Progenitor cell of endocrine pancreas (in vitro differentiated cells): ENCODE data around the gene GNGT2. TPM values are rescaled to one million over a fixed set of nuclear protein-coding genes. Genes with fewer than 3 reads are reported as not detected.

Experiments
- DNase-seq: peaks from one replicate; pipeline ENCODE4 v3.0.0; 2021; ENCODE audit warnings: low spot score; ENCODE audit not compliant: unreplicated experiment
- H3K27ac Mint-ChIP-seq: 2 replicates; pipeline ENCODE4 v1.8.0; 2021; ENCODE audit warnings: mild to moderate bottlenecking, moderate library complexity, mixed read lengths
- H3K27me3 Mint-ChIP-seq: 2 replicates; pipeline ENCODE4 v1.8.0; 2021; ENCODE audit warnings: mixed read lengths
- H3K36me3 Mint-ChIP-seq: 2 replicates; pipeline ENCODE4 v1.8.0; 2022; ENCODE audit warnings: mixed read lengths; ENCODE audit not compliant: insufficient read depth
- H3K4me1 Mint-ChIP-seq: 2 replicates; pipeline ENCODE4 v1.8.0; 2021; ENCODE audit warnings: low read depth, mixed read lengths
- H3K4me3 Mint-ChIP-seq: 2 replicates; pipeline ENCODE4 v1.8.0; 2021; ENCODE audit warnings: low read depth, mild to moderate bottlenecking, moderate library complexity, mixed read lengths
- H3K9me3 Mint-ChIP-seq: 2 replicates; pipeline ENCODE4 v1.8.0; 2021; ENCODE audit warnings: low read depth, mixed read lengths
- CTCF ChIP-seq: fragments of 200-600 bp; sonication (generic); IDR thresholded peaks from one replicate; pipeline ENCODE4 v1.5.0; 2021; ENCODE audit warnings: antibody characterized with exemption, mild to moderate bottlenecking; ENCODE audit not compliant: unreplicated experiment
- total RNA-seq: library from RNA; stranded (reverse); gene quantifications from 2 replicates; pipeline ENCODE4 v1.2.1, GENCODE V29; 2021

The GNGT2 gene
- total RNA-seq, 1 donor from 2014 or later, result not detected

- Mint-ChIP-seq H3K9me3 (no peaks in the 10 kb centered on the region), H3K27me3 (peaks cover 38% of the 10 kb centered on the region), H3K4me3 (no peak overlapping the region), H3K36me3 (no peaks in the 10 kb centered on the region), H3K4me1 (no peaks in the 10 kb centered on the region), H3K27ac (no peak overlapping the region)
- no peak for DNase-seq
- no peak for TF ChIP-seq CTCF
Observed at GRCh38 chr17:49213399-49213798, 3.0 kb upstream of the GNGT2 start.

GRCh38 chr17:49209061-49209571 is 1.3 kb downstream of the GNGT2 start:
- no peak overlapping the region for H3K27ac Mint-ChIP-seq
- H3K36me3 Mint-ChIP-seq, result no peaks in the 10 kb centered on the region
- H3K9me3 Mint-ChIP-seq, result no peaks in the 10 kb centered on the region
- no peak for TF ChIP-seq CTCF
- H3K27me3 Mint-ChIP-seq, result peaks cover 31% of the 10 kb centered on the region
- DNase-seq, result no peak
- no peak overlapping the region for H3K4me3 Mint-ChIP-seq
- H3K4me1 Mint-ChIP-seq, result peaks cover 2% of the 10 kb centered on the region

- Mint-ChIP-seq H3K36me3 (no peaks in the 10 kb centered on the region), H3K4me3 (no peak overlapping the region), H3K4me1 (peaks cover 2% of the 10 kb centered on the region), H3K9me3 (no peaks in the 10 kb centered on the region), H3K27me3 (peaks cover 42% of the 10 kb centered on the region), H3K27ac (no peak overlapping the region)
- no peak for DNase-seq
- no peak for TF ChIP-seq CTCF
Observed at GRCh38 chr17:49204516-49204915, 5.9 kb downstream of the GNGT2 start.

GRCh38 chr17:49203796-49204195 is 6.6 kb downstream of the GNGT2 start:
- Mint-ChIP-seq H3K4me1 (peaks cover 2% of the 10 kb centered on the region), H3K27ac (no peak overlapping the region), H3K36me3 (no peaks in the 10 kb centered on the region), H3K4me3 (no peak overlapping the region), H3K27me3 (peaks cover 36% of the 10 kb centered on the region), H3K9me3 (no peaks in the 10 kb centered on the region)
- no peak for DNase-seq
- TF ChIP-seq CTCF, result no peak

- Mint-ChIP-seq H3K4me3 (no peak overlapping the region), H3K9me3 (no peaks in the 10 kb centered on the region), H3K36me3 (no peaks in the 10 kb centered on the region), H3K27ac (no peak overlapping the region), H3K27me3 (peaks cover 27% of the 10 kb centered on the region), H3K4me1 (peaks cover 2% of the 10 kb centered on the region)
- TF ChIP-seq CTCF, result no peak
- no peak for DNase-seq
Observed at GRCh38 chr17:49201481-49201927, 8.9 kb downstream of the GNGT2 start.
